DOHH2 (cell line): ENCODE results near the gene TCHP.

Experiments
- H3F3A ChIP-seq: fragments of 200-600 bp; sonication (generic), shearing (Covaris generic); 2 replicates; pipeline ENCODE4 v1.6.0; 2016; ENCODE audit warnings: antibody characterized with exemption, mild to moderate bottlenecking; ENCODE audit not compliant: control insufficient read depth, insufficient read depth
- H3K27ac ChIP-seq: fragments of 200-600 bp; sonication (generic); 2 replicates; pipeline ENCODE4 v1.5.1; 2014; ENCODE audit warnings: low read depth, mild to moderate bottlenecking, low read length, moderate library complexity
- H3K27me3 ChIP-seq: fragments of 200-600 bp; sonication (generic); 2 replicates; pipeline ENCODE4 v1.6.1; 2014; ENCODE audit warnings: mild to moderate bottlenecking, low read length, mixed read lengths; ENCODE audit not compliant: control insufficient read depth
- H3K36me3 ChIP-seq: fragments of 200-600 bp; sonication (generic); 2 replicates; pipeline ENCODE4 v1.6.1; 2014; ENCODE audit warnings: mild to moderate bottlenecking, low read length, moderate library complexity, mixed read lengths; ENCODE audit not compliant: control insufficient read depth
- H3K4me1 ChIP-seq: fragments of 200-600 bp; sonication (generic); 2 replicates; pipeline ENCODE4 v1.6.1; 2014; ENCODE audit warnings: mild to moderate bottlenecking, low read length, mixed read lengths; ENCODE audit not compliant: control insufficient read depth
- H3K4me2 ChIP-seq: fragments of 200-600 bp; sonication (generic); 2 replicates; pipeline ENCODE4 v1.6.0; 2014; ENCODE audit warnings: mild to moderate bottlenecking, low read length, moderate library complexity
- H3K4me3 ChIP-seq: fragments of 200-600 bp; sonication (generic); 2 replicates; pipeline ENCODE4 v1.5.1; 2014; ENCODE audit warnings: mild to moderate bottlenecking, low read length, mixed read lengths
- H3K79me2 ChIP-seq: fragments of 200-600 bp; sonication (generic); 2 replicates; pipeline ENCODE4 v1.6.1; 2014; ENCODE audit warnings: mild to moderate bottlenecking, low read length, mixed read lengths; ENCODE audit not compliant: control insufficient read depth
- H3K9me2 ChIP-seq: fragments of 200-600 bp; sonication (generic); replicated peaks from 2 replicates; pipeline ENCODE4 v1.6.1; 2014; ENCODE audit warnings: mild to moderate bottlenecking, low read length, mixed read lengths; ENCODE audit not compliant: control insufficient read depth
- H3K9me3 ChIP-seq: fragments of 200-600 bp; sonication (generic); 2 replicates; pipeline ENCODE4 v1.6.1; 2014; ENCODE audit warnings: antibody characterized with exemption, low read length, mixed read lengths; ENCODE audit not compliant: control insufficient read depth, insufficient read depth
- H4K20me1 ChIP-seq: fragments of 200-600 bp; sonication (generic); 2 replicates; pipeline ENCODE4 v1.6.0; 2014; ENCODE audit warnings: low read depth, mild to moderate bottlenecking, antibody characterized with exemption, low read length, moderate library complexity; ENCODE audit not compliant: control insufficient read depth, insufficient read depth
- EZH2phosphoT487 ChIP-seq: fragments of 200-600 bp; sonication (generic); IDR thresholded peaks from 2 replicates; pipeline ENCODE4 v1.6.1; 2017; ENCODE audit warnings: borderline replicate concordance, mild to moderate bottlenecking, antibody characterized with exemption, low read length, moderate library complexity, mixed read lengths
- TF ChIP-seq, protein P1 (sequence below): fragments of 200-600 bp; sonication (generic); IDR thresholded peaks from one replicate; pipeline ENCODE4 v1.5.1; 2014; ENCODE audit warnings: antibody characterized with exemption, mild to moderate bottlenecking, low read depth, low read length; ENCODE audit not compliant: poor library complexity, severe bottlenecking

TCHP gene

DNA sequence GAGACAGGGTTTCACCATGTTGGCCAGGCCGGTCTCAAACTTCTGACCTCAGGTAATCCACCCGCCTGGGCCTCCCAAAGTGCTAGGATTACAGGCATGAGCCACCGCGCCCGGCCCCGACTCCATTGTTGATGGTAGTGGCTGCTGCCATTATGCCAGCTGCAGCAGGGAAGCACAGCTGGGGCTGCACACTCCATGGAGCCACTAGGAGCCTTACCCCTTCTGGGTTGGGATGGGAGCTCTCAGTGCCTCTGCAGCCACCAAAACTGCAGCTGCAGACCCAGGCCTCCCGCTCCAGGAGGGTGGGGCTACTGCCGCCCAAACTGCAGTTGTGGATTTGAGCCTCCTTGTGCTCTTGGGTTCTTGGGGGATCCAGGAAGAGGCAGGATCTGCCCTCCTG, 25.9 kb downstream of the TCHP start:
- Histone ChIP-seq H3K79me2 (no peaks in the 10 kb centered on the region), H3K4me3 (no peak overlapping the region), H4K20me1 (no peaks in the 10 kb centered on the region), H3K4me2 (no peak overlapping the region), H3K9me2 (no peaks in the 10 kb centered on the region), H3K9me3 (no peaks in the 10 kb centered on the region), H3F3A (peaks cover 4% of the 10 kb centered on the region), H3K4me1 (peaks cover 23% of the 10 kb centered on the region), H3K27me3 (no peaks in the 10 kb centered on the region), H3K27ac (no peak overlapping the region), H3K36me3 (peaks cover 38% of the 10 kb centered on the region)
- TF ChIP-seq EZH2phosphoT487 = no peak
- TF ChIP-seq, protein P1, sequence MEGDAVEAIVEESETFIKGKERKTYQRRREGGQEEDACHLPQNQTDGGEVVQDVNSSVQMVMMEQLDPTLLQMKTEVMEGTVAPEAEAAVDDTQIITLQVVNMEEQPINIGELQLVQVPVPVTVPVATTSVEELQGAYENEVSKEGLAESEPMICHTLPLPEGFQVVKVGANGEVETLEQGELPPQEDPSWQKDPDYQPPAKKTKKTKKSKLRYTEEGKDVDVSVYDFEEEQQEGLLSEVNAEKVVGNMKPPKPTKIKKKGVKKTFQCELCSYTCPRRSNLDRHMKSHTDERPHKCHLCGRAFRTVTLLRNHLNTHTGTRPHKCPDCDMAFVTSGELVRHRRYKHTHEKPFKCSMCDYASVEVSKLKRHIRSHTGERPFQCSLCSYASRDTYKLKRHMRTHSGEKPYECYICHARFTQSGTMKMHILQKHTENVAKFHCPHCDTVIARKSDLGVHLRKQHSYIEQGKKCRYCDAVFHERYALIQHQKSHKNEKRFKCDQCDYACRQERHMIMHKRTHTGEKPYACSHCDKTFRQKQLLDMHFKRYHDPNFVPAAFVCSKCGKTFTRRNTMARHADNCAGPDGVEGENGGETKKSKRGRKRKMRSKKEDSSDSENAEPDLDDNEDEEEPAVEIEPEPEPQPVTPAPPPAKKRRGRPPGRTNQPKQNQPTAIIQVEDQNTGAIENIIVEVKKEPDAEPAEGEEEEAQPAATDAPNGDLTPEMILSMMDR = no peak

GRCh38 chr12:109926488-109927210, 26.6 kb downstream of the TCHP start:
- Histone ChIP-seq H4K20me1 (no peaks in the 10 kb centered on the region), H3K79me2 (no peaks in the 10 kb centered on the region), H3K9me3 (no peaks in the 10 kb centered on the region), H3K27me3 (no peaks in the 10 kb centered on the region), H3K4me2 (no peak overlapping the region), H3K4me3 (no peak overlapping the region), H3F3A (peaks cover 2% of the 10 kb centered on the region), H3K27ac (no peak overlapping the region), H3K4me1 (peaks cover 23% of the 10 kb centered on the region), H3K36me3 (peaks cover 41% of the 10 kb centered on the region), H3K9me2 (no peaks in the 10 kb centered on the region)
- TF ChIP-seq, protein P1 = no peak
- no peak for TF ChIP-seq EZH2phosphoT487

DNA sequence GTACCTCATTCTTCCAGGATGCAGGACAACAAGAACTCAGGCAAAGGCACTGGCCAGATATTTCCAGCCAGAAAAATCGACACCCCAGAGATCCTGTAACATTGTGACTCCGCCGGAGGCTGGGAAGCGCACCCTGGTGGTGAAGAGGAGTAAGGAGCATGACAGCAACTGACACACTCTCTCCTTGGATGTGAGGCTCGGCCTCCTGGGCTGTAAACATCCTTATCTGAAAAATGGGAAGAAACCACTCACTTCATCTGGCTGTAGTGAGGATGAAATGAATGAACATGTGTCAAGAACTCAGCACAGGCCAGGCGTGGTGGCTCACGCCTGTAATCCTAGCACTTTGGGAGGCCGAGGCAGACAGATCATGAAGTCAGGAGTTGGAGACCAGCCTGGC, 27.5 kb downstream of the TCHP start:
- Histone ChIP-seq H3K27ac (no peak overlapping the region), H4K20me1 (no peaks in the 10 kb centered on the region), H3K4me3 (no peak overlapping the region), H3K79me2 (no peaks in the 10 kb centered on the region), H3K9me3 (no peaks in the 10 kb centered on the region), H3K4me2 (no peak overlapping the region), H3K4me1 (peaks cover 23% of the 10 kb centered on the region), H3K27me3 (no peaks in the 10 kb centered on the region), H3F3A (no peaks in the 10 kb centered on the region; the same call in 1 of the 2 replicates), H3K9me2 (no peaks in the 10 kb centered on the region), H3K36me3 (peaks cover 51% of the 10 kb centered on the region)
- no peak for TF ChIP-seq EZH2phosphoT487
- TF ChIP-seq, protein P1 = peak; percentile 69
